Measurements from ENCODE around the gene GBP5. TPM values are rescaled to one million over a fixed set of nuclear protein-coding genes. Genes with fewer than 3 reads are reported as not detected.

The GBP5 gene
- polyA plus RNA-seq, 2 of the 4 experiments (the other 2 are of a cell fraction) = 0.04 TPM; not detected in 1

DNA sequence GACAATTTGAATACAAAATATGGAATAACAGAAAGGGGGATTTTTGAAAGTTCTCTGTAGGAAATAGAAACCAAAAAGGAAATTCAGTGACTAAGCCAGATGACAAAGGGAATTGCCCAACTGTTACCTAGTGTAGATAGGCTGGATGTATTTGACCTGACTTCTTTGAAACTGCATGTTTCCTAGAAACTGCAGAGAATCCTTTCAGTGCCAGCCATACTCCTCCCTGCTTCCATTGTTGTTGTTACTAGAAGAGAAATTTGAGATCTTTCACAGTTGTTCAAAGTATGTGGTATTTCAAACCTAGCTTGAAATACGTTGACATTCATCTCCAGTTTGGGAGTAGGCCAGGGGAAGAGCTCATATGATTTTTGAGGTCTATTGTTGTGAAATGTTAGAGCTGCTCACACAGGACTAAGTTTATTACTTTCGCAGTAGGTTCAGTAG, 1.8 kb upstream of the GBP5 start:
- no peaks in the 10 kb centered on the region for H3K9me3 ChIP-seq
- ChIA-PET POLR2A (no interaction called here), CTCF (no interaction called here)
- FAIRE-seq (no peak), ATAC-seq (no peak), DNase-seq (ENCODE audit: low read depth in 1 of 2, low spot score in 1 of 2) (no peak)
- no peak overlapping the region for H3K4me2 ChIP-seq
- no peaks in the 10 kb centered on the region for H3K4me1 ChIP-seq
- TF ChIP-seq, protein P1, sequence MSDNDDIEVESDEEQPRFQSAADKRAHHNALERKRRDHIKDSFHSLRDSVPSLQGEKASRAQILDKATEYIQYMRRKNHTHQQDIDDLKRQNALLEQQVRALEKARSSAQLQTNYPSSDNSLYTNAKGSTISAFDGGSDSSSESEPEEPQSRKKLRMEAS (IDR thresholded peaks at IDR 0.05) = no peak
- TF ChIP-seq, protein P2, sequence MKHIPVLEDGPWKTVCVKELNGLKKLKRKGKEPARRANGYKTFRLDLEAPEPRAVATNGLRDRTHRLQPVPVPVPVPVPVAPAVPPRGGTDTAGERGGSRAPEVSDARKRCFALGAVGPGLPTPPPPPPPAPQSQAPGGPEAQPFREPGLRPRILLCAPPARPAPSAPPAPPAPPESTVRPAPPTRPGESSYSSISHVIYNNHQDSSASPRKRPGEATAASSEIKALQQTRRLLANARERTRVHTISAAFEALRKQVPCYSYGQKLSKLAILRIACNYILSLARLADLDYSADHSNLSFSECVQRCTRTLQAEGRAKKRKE (CRISPR knock-in tag; IDR thresholded peaks at IDR 0.05; ENCODE audit: low read depth) = no peak
- TF ChIP-seq EP300 (IDR thresholded peaks at IDR 0.05) = no peak
- TF ChIP-seq, protein P3, sequence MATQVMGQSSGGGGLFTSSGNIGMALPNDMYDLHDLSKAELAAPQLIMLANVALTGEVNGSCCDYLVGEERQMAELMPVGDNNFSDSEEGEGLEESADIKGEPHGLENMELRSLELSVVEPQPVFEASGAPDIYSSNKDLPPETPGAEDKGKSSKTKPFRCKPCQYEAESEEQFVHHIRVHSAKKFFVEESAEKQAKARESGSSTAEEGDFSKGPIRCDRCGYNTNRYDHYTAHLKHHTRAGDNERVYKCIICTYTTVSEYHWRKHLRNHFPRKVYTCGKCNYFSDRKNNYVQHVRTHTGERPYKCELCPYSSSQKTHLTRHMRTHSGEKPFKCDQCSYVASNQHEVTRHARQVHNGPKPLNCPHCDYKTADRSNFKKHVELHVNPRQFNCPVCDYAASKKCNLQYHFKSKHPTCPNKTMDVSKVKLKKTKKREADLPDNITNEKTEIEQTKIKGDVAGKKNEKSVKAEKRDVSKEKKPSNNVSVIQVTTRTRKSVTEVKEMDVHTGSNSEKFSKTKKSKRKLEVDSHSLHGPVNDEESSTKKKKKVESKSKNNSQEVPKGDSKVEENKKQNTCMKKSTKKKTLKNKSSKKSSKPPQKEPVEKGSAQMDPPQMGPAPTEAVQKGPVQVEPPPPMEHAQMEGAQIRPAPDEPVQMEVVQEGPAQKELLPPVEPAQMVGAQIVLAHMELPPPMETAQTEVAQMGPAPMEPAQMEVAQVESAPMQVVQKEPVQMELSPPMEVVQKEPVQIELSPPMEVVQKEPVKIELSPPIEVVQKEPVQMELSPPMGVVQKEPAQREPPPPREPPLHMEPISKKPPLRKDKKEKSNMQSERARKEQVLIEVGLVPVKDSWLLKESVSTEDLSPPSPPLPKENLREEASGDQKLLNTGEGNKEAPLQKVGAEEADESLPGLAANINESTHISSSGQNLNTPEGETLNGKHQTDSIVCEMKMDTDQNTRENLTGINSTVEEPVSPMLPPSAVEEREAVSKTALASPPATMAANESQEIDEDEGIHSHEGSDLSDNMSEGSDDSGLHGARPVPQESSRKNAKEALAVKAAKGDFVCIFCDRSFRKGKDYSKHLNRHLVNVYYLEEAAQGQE (IDR thresholded peaks at IDR 0.05) = no peak
- TF ChIP-seq RFX5 (IDR thresholded peaks at IDR 0.05) = no peak
- TF ChIP-seq FOXS1 (CRISPR knock-in tag; IDR thresholded peaks at IDR 0.05) = no peak
- no peak for TF ChIP-seq EHF (CRISPR knock-in tag; IDR thresholded peaks at IDR 0.05)
- no peak for TF ChIP-seq CHD2 (IDR thresholded peaks at IDR 0.05; ENCODE audit: low read length, partially characterized antibody)
- no peak for TF ChIP-seq EHMT2 (IDR thresholded peaks at IDR 0.05; ENCODE audit: low read depth)
- TF ChIP-seq FOSL2 (IDR thresholded peaks at IDR 0.05) = no peak
- TF ChIP-seq FOSL2 (CRISPR knock-in tag; IDR thresholded peaks at IDR 0.05) = no peak
- 60% methylated on average over 2 of the region's 2 CpGs for WGBS (ENCODE audit: missing lambda C conversion rate)
- H3K4me3 ChIP-seq = no peak overlapping the region
- H3K27ac ChIP-seq = no peak overlapping the region

DNA sequence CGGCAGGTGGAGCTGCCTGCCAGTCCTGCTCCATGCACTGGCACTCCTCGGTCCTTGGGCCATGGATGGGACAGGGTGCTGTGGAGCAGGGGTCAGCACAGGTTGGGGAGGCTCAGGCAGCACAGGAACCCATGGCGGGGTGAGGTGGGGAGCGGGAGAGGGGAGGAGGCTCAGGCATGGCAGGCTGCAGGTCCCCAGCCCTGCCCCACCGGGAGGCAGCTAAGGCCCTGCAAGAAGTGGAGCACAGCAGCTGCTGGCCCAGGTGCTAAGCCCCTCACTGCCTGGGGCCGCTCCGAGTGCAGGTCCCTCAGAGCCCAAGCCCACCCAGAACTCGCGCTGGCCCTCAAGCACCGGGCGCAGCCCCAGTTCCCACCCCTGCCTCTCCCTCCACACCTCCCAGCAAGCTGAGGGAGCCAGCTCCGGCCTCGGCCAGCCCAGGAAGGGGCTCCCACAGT, 691 bp upstream of the GBP5 start:
- 61% methylated on average over 3 of the region's 13 CpGs for WGBS (ENCODE audit: missing lambda C conversion rate)
- Histone ChIP-seq H3K4me3 (no peak overlapping the region), H3K9me3 (no peaks in the 10 kb centered on the region), H3K4me1 (no peaks in the 10 kb centered on the region), H3K27ac (no peak overlapping the region), H3K4me2 (no peak overlapping the region)
- POLR2A ChIA-PET = no interaction called here
- no peak for ATAC-seq
- no peak for DNase-seq (ENCODE audit: low read depth in 1 of 2, low spot score in 1 of 2)
- no peak for FAIRE-seq
- CTCF ChIA-PET = no interaction called here
- no peak for TF ChIP-seq CHD4 (IDR thresholded peaks at IDR 0.05; ENCODE audit: borderline replicate concordance)

DNA sequence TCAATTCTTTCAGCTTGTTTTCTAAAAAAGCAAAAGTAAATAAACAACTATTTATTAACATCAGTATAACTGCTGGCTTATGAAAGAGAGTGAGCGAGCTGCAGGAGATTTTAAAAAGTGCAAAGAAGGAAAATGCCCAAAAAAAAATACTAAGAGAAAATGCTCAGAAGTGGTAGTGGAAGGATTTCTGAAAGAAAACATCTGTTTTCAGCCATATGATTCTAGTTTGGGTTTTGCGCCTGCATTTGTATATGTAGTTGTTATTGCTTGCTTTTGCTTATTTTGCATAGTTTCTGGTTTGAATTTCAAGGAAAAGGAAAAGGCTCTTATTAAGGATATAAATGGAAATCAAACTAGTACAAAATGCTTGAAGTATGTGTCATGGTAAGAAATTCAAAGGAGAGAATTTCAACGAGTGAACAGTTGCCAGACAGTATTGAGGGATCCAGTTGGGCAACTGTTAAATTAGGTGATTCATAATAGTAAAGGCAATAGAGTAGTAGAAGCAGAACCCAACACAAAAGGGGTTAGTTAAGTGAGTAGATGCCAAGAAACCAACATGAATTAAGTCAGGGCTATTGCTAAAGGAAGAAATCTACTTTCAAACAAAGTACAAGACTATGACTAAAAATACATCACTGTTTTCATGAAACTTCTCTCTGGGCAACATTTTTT, 1.2 kb downstream of the GBP5 start:
- ChIA-PET CTCF (interaction anchor here (1.0 kb wide), 1 partner anchor 287 kb away, joined by 4 read pairs; no protein-coding TSS in a partner anchor), POLR2A (no interaction called here)
- TF ChIP-seq SMC3 (IDR thresholded peaks at IDR 0.05) (no peak), HOXB5 (CRISPR knock-in tag; IDR thresholded peaks at IDR 0.05) (no peak), ZFP36 (IDR thresholded peaks at IDR 0.05; ENCODE audit: borderline replicate concordance, partially characterized antibody) (no peak), HDAC2 (IDR thresholded peaks at IDR 0.05) (no peak), JUN (IDR thresholded peaks at IDR 0.05) (no peak)
- no peak for DNase-seq (ENCODE audit: low read depth in 1 of 2, low spot score in 1 of 2)
- Histone ChIP-seq H3K4me3 (no peak overlapping the region), H3K4me1 (no peaks in the 10 kb centered on the region), H3K4me2 (no peak overlapping the region), H3K27ac (no peak overlapping the region), H3K9me3 (no peaks in the 10 kb centered on the region)
- ATAC-seq = no peak
- FAIRE-seq = no peak
- WGBS (ENCODE audit: missing lambda C conversion rate) = 29% methylated on average over 3 of the region's 3 CpGs

Data from A549 (cell line).